A549 (cell line): ENCODE results near the gene MDFIC. TPM values are rescaled to one million over a fixed set of nuclear protein-coding genes. Genes with fewer than 3 reads are reported as not detected.

Experiments
- ATAC-seq, 2 experiments: fragments of 200-7000 bp in 1 of 2; fragments of >200 bp in 1 of 2; cut with Nextera tagmentation in 1 of 2; cut with Tn5 transposase in 1 of 2; 3 replicates each; pipeline versions ENCODE4 v1.8.0 to v1.9.1; 2018 to 2020; ENCODE audit warnings: mild to moderate bottlenecking in 1 of 2, moderate library complexity in 1 of 2
- CTCF ChIA-PET: fragments of 300-600 bp; sonication (Branson Sonifier 250); formaldehyde crosslinking; extraction: SDS; loops from one replicate; lab custom pipeline; 2021; ENCODE audit warnings: antibody characterized with exemption, inconsistent platforms; lab: Yijun Ruan, JAX
- POLR2A ChIA-PET: fragments of 350-600 bp; formaldehyde crosslinking; extraction: SDS; loops from one replicate; lab custom pipeline; 2021; ENCODE audit warnings: antibody characterized with exemption, inconsistent platforms; lab: Yijun Ruan, JAX
- DNase-seq, 2 experiments: peaks; one replicate each; pipeline versions ENCODE4 v3.0.0 to v3.0.0-alpha.2; 2011 to 2016; ENCODE audit warnings: low read depth in 1 of 2, low spot score in 1 of 2
- FAIRE-seq: peaks from 2 replicates; lab custom pipeline; 2011; peaks lifted over from hg19 to GRCh38; lab: Jason Lieb, UNC
- H3K27ac ChIP-seq, 2 experiments: fragments of >200 bp; sonication (Bioruptor Twin); formaldehyde crosslinking; 3 replicates each; pipeline ENCODE4 v1.5.1; 2016 to 2017
- H3K4me1 ChIP-seq: fragments of >200 bp; sonication (Bioruptor Twin); formaldehyde crosslinking; 3 replicates; pipeline ENCODE4 v1.6.1; 2016
- H3K4me2 ChIP-seq: fragments of >200 bp; sonication (Bioruptor Twin); formaldehyde crosslinking; 3 replicates; pipeline ENCODE4 v1.6.1; 2016
- H3K4me3 ChIP-seq: fragments of >200 bp; sonication (Bioruptor Twin); formaldehyde crosslinking; 3 replicates; pipeline ENCODE4 v1.5.1; 2016
- H3K9me3 ChIP-seq: fragments of >200 bp; sonication (Bioruptor Twin); formaldehyde crosslinking; 3 replicates; pipeline ENCODE4 v1.6.1; 2016
- BCL3 ChIP-seq: fragments of >200 bp; sonication (Bioruptor Twin); formaldehyde crosslinking; IDR thresholded peaks from 3 replicates; pipeline ENCODE4 v1.6.1; 2016
- CBX2 ChIP-seq: fragments of 200-600 bp; sonication (generic); IDR thresholded peaks from 2 replicates; pipeline ENCODE4 v1.6.1; 2016; ENCODE audit warnings: low read depth, mild to moderate bottlenecking, borderline replicate concordance
- CEBPB ChIP-seq, 2 experiments: fragments of >200 bp in 1 of 2; sonication (Bioruptor Twin) in 1 of 2; formaldehyde crosslinking in 1 of 2; IDR thresholded peaks; 2 replicates each; pipeline ENCODE4 v1.6.1; 2012 to 2016
- CTCF ChIP-seq: fragments of >200 bp; sonication (Bioruptor Twin); formaldehyde crosslinking; IDR thresholded peaks from 3 replicates; pipeline ENCODE4 v1.5.1; 2016
- FOSB ChIP-seq: fragments of 250-450 bp; sonication (Bioruptor Pico); IDR thresholded peaks from 2 replicates; pipeline ENCODE4 v1.5.0; 2020; ENCODE audit warnings: mild to moderate bottlenecking, moderate library complexity
- FOSL2 ChIP-seq, 2 experiments: fragments of 450-650 bp in 1 of 2; fragments of >200 bp in 1 of 2; sonication (Bioruptor Twin) in 1 of 2; formaldehyde crosslinking; IDR thresholded peaks; 2 replicates each; pipeline versions ENCODE4 v1.5.0 to v1.6.1; 2016 to 2020; ENCODE audit warnings: mild to moderate bottlenecking in 1 of 2, moderate library complexity in 1 of 2
- FOXS1 ChIP-seq: fragments of 250-450 bp; sonication (Bioruptor Pico); IDR thresholded peaks from 2 replicates; pipeline ENCODE4 v1.5.0; 2020; ENCODE audit warnings: mild to moderate bottlenecking, moderate library complexity
- HDAC2 ChIP-seq: fragments of 200-600 bp; sonication (generic); IDR thresholded peaks from 2 replicates; pipeline ENCODE4 v1.6.1; 2016
- HEYL ChIP-seq: fragments of 250-450 bp; sonication (Bioruptor Pico); IDR thresholded peaks from 2 replicates; pipeline ENCODE4 v1.8.0; 2021; ENCODE audit warnings: mild to moderate bottlenecking, moderate library complexity
- HOXB5 ChIP-seq: fragments of 250-450 bp; sonication (Bioruptor Pico); IDR thresholded peaks from 2 replicates; pipeline ENCODE4 v1.5.0; 2020; ENCODE audit warnings: mild to moderate bottlenecking, moderate library complexity
- JUN ChIP-seq, 2 experiments: fragments of >200 bp; sonication (Bioruptor Twin); formaldehyde crosslinking; IDR thresholded peaks; 2 replicates in 1 of 2; 3 replicates in 1 of 2; pipeline ENCODE4 v1.6.1; 2016 to 2017
- MAFK ChIP-seq: fragments of 450-650 bp; IDR thresholded peaks from 2 replicates; pipeline ENCODE4 v1.6.1; 2014; ENCODE audit not compliant: partially characterized antibody
- MYC ChIP-seq: IDR thresholded peaks from 2 replicates; pipeline ENCODE4 v1.6.1; 2012; ENCODE audit warnings: mild to moderate bottlenecking, inconsistent platforms, low read length, improper control_type of control experiment, borderline replicate concordance
- NR3C1 ChIP-seq: fragments of >200 bp; sonication (Bioruptor Twin); formaldehyde crosslinking; IDR thresholded peaks from 3 replicates; pipeline ENCODE4 v1.6.1; 2017
- POLR2A ChIP-seq: IDR thresholded peaks from 2 replicates; pipeline ENCODE4 v1.6.1; 2012; ENCODE audit warnings: mild to moderate bottlenecking, low read length
- POLR2AphosphoS2 ChIP-seq: conservative IDR thresholded peaks from 2 replicates; pipeline ENCODE4 v1.6.1; 2012; ENCODE audit warnings: low read length, improper control_type of control experiment, inconsistent platforms
- RARB ChIP-seq: fragments of 250-450 bp; sonication (Bioruptor Pico); IDR thresholded peaks from 2 replicates; pipeline ENCODE4 v1.8.0; 2021; ENCODE audit warnings: mild to moderate bottlenecking, moderate library complexity
- RCOR1 ChIP-seq: fragments of 150-350 bp; IDR thresholded peaks from 2 replicates; pipeline ENCODE4 v1.6.1; 2014; ENCODE audit warnings: antibody characterized with exemption, low read length, low read depth
- TFCP2L1 ChIP-seq: fragments of 250-450 bp; sonication (Bioruptor Pico); IDR thresholded peaks from 2 replicates; pipeline ENCODE4 v1.5.0; 2021; ENCODE audit warnings: mild to moderate bottlenecking
- TP53 ChIP-seq: fragments of 250-450 bp; sonication (Bioruptor Pico); IDR thresholded peaks from 2 replicates; pipeline ENCODE4 v1.5.0; 2021; ENCODE audit warnings: mild to moderate bottlenecking, moderate library complexity
- ZFP36 ChIP-seq: fragments of 450-650 bp; IDR thresholded peaks from 2 replicates; pipeline ENCODE4 v1.6.1; 2014; ENCODE audit warnings: borderline replicate concordance; ENCODE audit not compliant: partially characterized antibody
- ZSCAN20 ChIP-seq: fragments of 250-450 bp; sonication (Bioruptor Pico); IDR thresholded peaks from 2 replicates; pipeline ENCODE4 v1.8.0; 2022; ENCODE audit warnings: mild to moderate bottlenecking, moderate library complexity
- WGBS: methylation state at CpG from one replicate; pipeline ENCODE4 v1.1.6; 2017; ENCODE audit errors: missing lambda C conversion rate; 5-methylcytosine and 5-hydroxymethylcytosine counted together
- polyA plus RNA-seq, 4 experiments: library from polyadenylated mRNA; depleted of rRNA in 3 of 4; stranded (reverse); fragments of >200 nt; fragmentation: RNase III in 1 of 4; extraction: RNeasy Plus Mini Kit Qiagen cat#74134 plus additional on column Dnase treatment in 1 of 4; gene quantifications; 2 replicates in 3 of 4; 3 replicates in 1 of 4; pipeline ENCODE4 v1.2.3, GENCODE V29; 2011 to 2017
- TF ChIP-seq, protein P1 (sequence below): fragments of 150-350 bp; IDR thresholded peaks from 2 replicates; pipeline ENCODE4 v1.6.1; 2014; ENCODE audit warnings: low read depth, mild to moderate bottlenecking, low read length
- TF ChIP-seq, protein P2 (sequence below): fragments of 200-600 bp; sonication (generic); IDR thresholded peaks from 2 replicates; pipeline ENCODE4 v1.6.1; 2016; ENCODE audit warnings: antibody characterized with exemption, mild to moderate bottlenecking, moderate library complexity
- TF ChIP-seq, protein P3 (sequence below): IDR thresholded peaks from 2 replicates; pipeline ENCODE4 v1.6.1; 2012
- TF ChIP-seq, protein P4 (sequence below): IDR thresholded peaks from 2 replicates; pipeline ENCODE4 v1.6.1; 2012; ENCODE audit warnings: low read depth, borderline replicate concordance

Gene MDFIC
- polyA plus RNA-seq, 2 of the 4 experiments (the other 2 are of a cell fraction), result 19.5 to 30.6 TPM

- 67% methylated on average over 6 of the region's 6 CpGs for WGBS
- no peak for ATAC-seq
- CTCF ChIA-PET, result no interaction called here
- POLR2A ChIA-PET, result no interaction called here
- no peaks in the 10 kb centered on the region for H3K9me3 ChIP-seq
- no peak for TF ChIP-seq FOSB
- TF ChIP-seq TFCP2L1 (CRISPR knock-in tag), result no peak
- no peak for TF ChIP-seq CBX2
- no peak for TF ChIP-seq MAFK
- TF ChIP-seq NR3C1, result no peak
- no peak for TF ChIP-seq ZSCAN20 (CRISPR knock-in tag)
- TF ChIP-seq HDAC2, result no peak
- no peak for TF ChIP-seq RCOR1
- TF ChIP-seq FOSL2 (IDR thresholded peaks at IDR 0.05), result no peak
- no peak for TF ChIP-seq FOSL2 (CRISPR knock-in tag; IDR thresholded peaks at IDR 0.05)
- TF ChIP-seq TP53 (CRISPR knock-in tag), result no peak
- no peak for TF ChIP-seq FOXS1 (CRISPR knock-in tag)
- TF ChIP-seq, protein P1, sequence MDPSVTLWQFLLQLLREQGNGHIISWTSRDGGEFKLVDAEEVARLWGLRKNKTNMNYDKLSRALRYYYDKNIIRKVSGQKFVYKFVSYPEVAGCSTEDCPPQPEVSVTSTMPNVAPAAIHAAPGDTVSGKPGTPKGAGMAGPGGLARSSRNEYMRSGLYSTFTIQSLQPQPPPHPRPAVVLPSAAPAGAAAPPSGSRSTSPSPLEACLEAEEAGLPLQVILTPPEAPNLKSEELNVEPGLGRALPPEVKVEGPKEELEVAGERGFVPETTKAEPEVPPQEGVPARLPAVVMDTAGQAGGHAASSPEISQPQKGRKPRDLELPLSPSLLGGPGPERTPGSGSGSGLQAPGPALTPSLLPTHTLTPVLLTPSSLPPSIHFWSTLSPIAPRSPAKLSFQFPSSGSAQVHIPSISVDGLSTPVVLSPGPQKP, result no peak
- TF ChIP-seq CTCF, result no peak
- TF ChIP-seq BCL3, result no peak
- TF ChIP-seq, protein P2, sequence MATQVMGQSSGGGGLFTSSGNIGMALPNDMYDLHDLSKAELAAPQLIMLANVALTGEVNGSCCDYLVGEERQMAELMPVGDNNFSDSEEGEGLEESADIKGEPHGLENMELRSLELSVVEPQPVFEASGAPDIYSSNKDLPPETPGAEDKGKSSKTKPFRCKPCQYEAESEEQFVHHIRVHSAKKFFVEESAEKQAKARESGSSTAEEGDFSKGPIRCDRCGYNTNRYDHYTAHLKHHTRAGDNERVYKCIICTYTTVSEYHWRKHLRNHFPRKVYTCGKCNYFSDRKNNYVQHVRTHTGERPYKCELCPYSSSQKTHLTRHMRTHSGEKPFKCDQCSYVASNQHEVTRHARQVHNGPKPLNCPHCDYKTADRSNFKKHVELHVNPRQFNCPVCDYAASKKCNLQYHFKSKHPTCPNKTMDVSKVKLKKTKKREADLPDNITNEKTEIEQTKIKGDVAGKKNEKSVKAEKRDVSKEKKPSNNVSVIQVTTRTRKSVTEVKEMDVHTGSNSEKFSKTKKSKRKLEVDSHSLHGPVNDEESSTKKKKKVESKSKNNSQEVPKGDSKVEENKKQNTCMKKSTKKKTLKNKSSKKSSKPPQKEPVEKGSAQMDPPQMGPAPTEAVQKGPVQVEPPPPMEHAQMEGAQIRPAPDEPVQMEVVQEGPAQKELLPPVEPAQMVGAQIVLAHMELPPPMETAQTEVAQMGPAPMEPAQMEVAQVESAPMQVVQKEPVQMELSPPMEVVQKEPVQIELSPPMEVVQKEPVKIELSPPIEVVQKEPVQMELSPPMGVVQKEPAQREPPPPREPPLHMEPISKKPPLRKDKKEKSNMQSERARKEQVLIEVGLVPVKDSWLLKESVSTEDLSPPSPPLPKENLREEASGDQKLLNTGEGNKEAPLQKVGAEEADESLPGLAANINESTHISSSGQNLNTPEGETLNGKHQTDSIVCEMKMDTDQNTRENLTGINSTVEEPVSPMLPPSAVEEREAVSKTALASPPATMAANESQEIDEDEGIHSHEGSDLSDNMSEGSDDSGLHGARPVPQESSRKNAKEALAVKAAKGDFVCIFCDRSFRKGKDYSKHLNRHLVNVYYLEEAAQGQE, result no peak
- TF ChIP-seq ZFP36, result no peak
- TF ChIP-seq, protein P3, sequence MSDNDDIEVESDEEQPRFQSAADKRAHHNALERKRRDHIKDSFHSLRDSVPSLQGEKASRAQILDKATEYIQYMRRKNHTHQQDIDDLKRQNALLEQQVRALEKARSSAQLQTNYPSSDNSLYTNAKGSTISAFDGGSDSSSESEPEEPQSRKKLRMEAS, result no peak
- TF ChIP-seq RARB (CRISPR knock-in tag), result no peak
- TF ChIP-seq, all 56 proteins: peak for 0
- FAIRE-seq (no peak), DNase-seq (no peak)
- Histone ChIP-seq H3K4me3 (no peak overlapping the region), H3K4me2 (no peak overlapping the region), H3K4me1 (no peaks in the 10 kb centered on the region), H3K27ac (no peak overlapping the region)
These were observed 101.3 kb downstream of the MDFIC start for GRCh38 chr7:115023219-115023618.

- Histone ChIP-seq H3K4me1 (no peaks in the 10 kb centered on the region), H3K4me3 (no peak overlapping the region)
- TF ChIP-seq, protein P4, sequence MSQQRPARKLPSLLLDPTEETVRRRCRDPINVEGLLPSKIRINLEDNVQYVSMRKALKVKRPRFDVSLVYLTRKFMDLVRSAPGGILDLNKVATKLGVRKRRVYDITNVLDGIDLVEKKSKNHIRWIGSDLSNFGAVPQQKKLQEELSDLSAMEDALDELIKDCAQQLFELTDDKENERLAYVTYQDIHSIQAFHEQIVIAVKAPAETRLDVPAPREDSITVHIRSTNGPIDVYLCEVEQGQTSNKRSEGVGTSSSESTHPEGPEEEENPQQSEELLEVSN, result no peak
- TF ChIP-seq TFCP2L1 (CRISPR knock-in tag), result no peak
- no peak for TF ChIP-seq HOXB5 (CRISPR knock-in tag)
- TF ChIP-seq CEBPB (IDR thresholded peaks at IDR 0.05), result no peak
- no peak for TF ChIP-seq RARB (CRISPR knock-in tag)
- no peak for TF ChIP-seq MYC
- TF ChIP-seq POLR2A, result no peak
- no peak for TF ChIP-seq HEYL (CRISPR knock-in tag)
- no peak for TF ChIP-seq JUN (IDR thresholded peaks at IDR 0.05)
- TF ChIP-seq POLR2AphosphoS2, result no peak
- TF ChIP-seq, all 56 proteins: peak for 0
- FAIRE-seq (no peak), DNase-seq (no peak), ATAC-seq (no peak)
- POLR2A ChIA-PET, result no interaction called here
- Histone ChIP-seq H3K4me2 (no peak overlapping the region), H3K27ac (no peak overlapping the region), H3K9me3 (no peaks in the 10 kb centered on the region)
- 80% methylated on average over 3 of the region's 3 CpGs for WGBS
- CTCF ChIA-PET, result no interaction called here
These were observed 102.4 kb downstream of the MDFIC start for GRCh38 chr7:115024276-115024675.
